SK-N-MC (cell line): ENCODE results near the gene TEKT3.

Experiments used
- EZH2 ChIP-seq: fragments of 200-600 bp; sonication (generic); IDR thresholded peaks from one replicate; pipeline ENCODE4 v1.6.1; 2017; ENCODE audit warnings: antibody characterized with exemption
- FOXP2 ChIP-seq: optimal IDR thresholded peaks from 2 replicates; pipeline ENCODE3; 2011; ENCODE audit warnings: mild to moderate bottlenecking, moderate library complexity; ENCODE audit not compliant: insufficient read depth; ENCODE audit errors: extremely low read length, control extremely low read depth
- POLR2AphosphoS5 ChIP-seq: IDR thresholded peaks from 2 replicates; pipeline ENCODE4 v1.6.1; 2012; ENCODE audit warnings: mild to moderate bottlenecking, low read depth, low read length, borderline replicate concordance

DNA sequence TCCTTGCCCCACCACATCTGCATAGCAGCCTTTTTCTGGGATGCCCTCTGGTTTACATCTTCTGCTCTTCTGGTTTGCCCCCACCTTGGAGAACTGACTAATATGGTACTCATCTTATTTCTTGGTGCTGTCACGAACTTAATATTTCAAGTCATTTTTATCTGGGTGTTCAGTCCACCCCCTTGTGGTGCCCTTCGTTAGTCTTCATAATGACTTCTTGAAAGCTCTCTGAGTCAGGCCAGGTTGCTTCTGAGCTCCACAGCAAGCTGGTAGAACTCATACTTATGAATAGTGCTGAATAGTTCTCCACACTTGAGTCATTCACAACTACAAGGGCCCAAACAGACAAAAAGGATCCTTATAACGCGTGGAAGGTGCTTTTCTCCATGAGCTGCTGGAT lies 35.8 kb upstream of the TEKT3 start:
- TF ChIP-seq EZH2, result no peak
- TF ChIP-seq POLR2AphosphoS5, result no peak
- TF ChIP-seq FOXP2, result no peak
